ENCODE results near the gene FGF22.

FGF22 gene

GRCh38 chr19:648305-648704, 8.6 kb downstream of the FGF22 start:
- H3K4me3 ChIP-seq (ENCODE audit: low read depth in 1 of 2, low read length in 2 of 2), result no peak overlapping the region
- peaks cover 0 to 67% of the 10 kb centered on the region in 2 donors for H3K36me3 ChIP-seq (ENCODE audit: control insufficient read depth in 1 of 2, insufficient read depth in 2 of 2, low read length in 2 of 2)
- H3K9me3 ChIP-seq (ENCODE audit: control insufficient read depth in 1 of 2, low read length in 2 of 2), result no peaks in the 10 kb centered on the region
- H3K4me1 ChIP-seq (ENCODE audit: control insufficient read depth in 1 of 2, insufficient read depth in 2 of 2, low read length in 2 of 2), result no peaks in the 10 kb centered on the region
- no peak overlapping the region for H3K27ac ChIP-seq (ENCODE audit: low read length)
- H3K27me3 ChIP-seq (ENCODE audit: low read depth, low read length), result no peaks in the 10 kb centered on the region

- H3K36me3 ChIP-seq (ENCODE audit: control insufficient read depth in 1 of 2, insufficient read depth in 2 of 2, low read length in 2 of 2), result peaks cover 0 to 72% of the 10 kb centered on the region in 2 donors
These were observed 9.5 kb downstream of the FGF22 start for GRCh38 chr19:648904-649801.

DNA sequence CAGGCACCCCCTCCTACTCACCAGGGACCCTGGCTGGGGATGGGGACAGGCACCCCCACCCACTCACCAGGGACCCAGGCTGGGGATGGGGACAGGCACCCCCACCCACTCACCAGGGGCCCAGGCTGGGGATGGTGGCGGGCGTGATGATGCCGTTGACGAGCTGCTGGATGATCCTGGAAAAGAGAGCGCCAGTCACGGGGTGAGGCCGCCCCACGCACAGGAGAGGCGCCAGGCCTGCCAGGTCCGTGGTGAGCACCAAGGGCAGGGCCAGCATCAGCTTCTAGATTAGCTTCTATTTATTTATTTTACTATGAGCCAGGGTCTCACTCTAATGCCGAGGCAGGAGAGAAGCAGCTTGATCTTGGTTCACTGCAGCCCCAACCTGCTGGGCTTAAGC, 10.4 kb downstream of the FGF22 start:
- no peak overlapping the region for H3K4me3 ChIP-seq (ENCODE audit: low read depth in 1 of 2, low read length in 2 of 2)
- no peaks in the 10 kb centered on the region for H3K4me1 ChIP-seq (ENCODE audit: control insufficient read depth in 1 of 2, insufficient read depth in 2 of 2, low read length in 2 of 2)
- H3K27me3 ChIP-seq (ENCODE audit: low read depth, low read length), result no peaks in the 10 kb centered on the region
- no peaks in the 10 kb centered on the region for H3K9me3 ChIP-seq (ENCODE audit: control insufficient read depth in 1 of 2, low read length in 2 of 2)
- peaks cover 0 to 67% of the 10 kb centered on the region in 2 donors for H3K36me3 ChIP-seq (ENCODE audit: control insufficient read depth in 1 of 2, insufficient read depth in 2 of 2, low read length in 2 of 2)
- H3K27ac ChIP-seq (ENCODE audit: low read length), result no peak overlapping the region

More at GRCh38 chr19:648904-649801, 9.5 kb downstream of the FGF22 start:
- H3K9me3 ChIP-seq (ENCODE audit: control insufficient read depth in 1 of 2, low read length in 2 of 2), result no peaks in the 10 kb centered on the region
- H3K4me1 ChIP-seq (ENCODE audit: control insufficient read depth in 1 of 2, insufficient read depth in 2 of 2, low read length in 2 of 2), result no peaks in the 10 kb centered on the region
- H3K27ac ChIP-seq (ENCODE audit: low read length), result no peak overlapping the region
- H3K27me3 ChIP-seq (ENCODE audit: low read depth, low read length), result no peaks in the 10 kb centered on the region
- H3K4me3 ChIP-seq (ENCODE audit: low read depth in 1 of 2, low read length in 2 of 2), result no peak overlapping the region

- Histone ChIP-seq H3K9me3 (ENCODE audit: control insufficient read depth in 1 of 2, low read length in 2 of 2) (no peaks in the 10 kb centered on the region), H3K27me3 (ENCODE audit: low read depth, low read length) (no peaks in the 10 kb centered on the region), H3K4me3 (ENCODE audit: low read depth in 1 of 2, low read length in 2 of 2) (no peak overlapping the region), H3K27ac (ENCODE audit: low read length) (no peak overlapping the region), H3K4me1 (ENCODE audit: control insufficient read depth in 1 of 2, insufficient read depth in 2 of 2, low read length in 2 of 2) (no peaks in the 10 kb centered on the region), H3K36me3 (ENCODE audit: control insufficient read depth in 1 of 2, insufficient read depth in 2 of 2, low read length in 2 of 2) (peaks cover 0 to 64% of the 10 kb centered on the region in 2 donors)
These were observed 11.6 kb downstream of the FGF22 start for GRCh38 chr19:651114-651818.

- H3K4me3 ChIP-seq (ENCODE audit: low read depth in 1 of 2, low read length in 2 of 2), result no peak overlapping the region
- H3K9me3 ChIP-seq (ENCODE audit: control insufficient read depth in 1 of 2, low read length in 2 of 2), result no peaks in the 10 kb centered on the region
- no peaks in the 10 kb centered on the region for H3K4me1 ChIP-seq (ENCODE audit: control insufficient read depth in 1 of 2, insufficient read depth in 2 of 2, low read length in 2 of 2)
- no peak overlapping the region for H3K27ac ChIP-seq (ENCODE audit: low read length)
- peaks cover 0 to 57% of the 10 kb centered on the region in 2 donors for H3K36me3 ChIP-seq (ENCODE audit: control insufficient read depth in 1 of 2, insufficient read depth in 2 of 2, low read length in 2 of 2)
- no peaks in the 10 kb centered on the region for H3K27me3 ChIP-seq (ENCODE audit: low read depth, low read length)
These were observed 12.3 kb downstream of the FGF22 start for GRCh38 chr19:651991-652390.

GRCh38 chr19:652467-653389, 13.0 kb downstream of the FGF22 start:
- Histone ChIP-seq H3K27me3 (ENCODE audit: low read depth, low read length) (no peaks in the 10 kb centered on the region), H3K27ac (ENCODE audit: low read length) (no peak overlapping the region), H3K9me3 (ENCODE audit: control insufficient read depth in 1 of 2, low read length in 2 of 2) (no peaks in the 10 kb centered on the region), H3K4me1 (ENCODE audit: control insufficient read depth in 1 of 2, insufficient read depth in 2 of 2, low read length in 2 of 2) (peaks cover 0 to 6% of the 10 kb centered on the region in 2 donors), H3K36me3 (ENCODE audit: control insufficient read depth in 1 of 2, insufficient read depth in 2 of 2, low read length in 2 of 2) (peaks cover 0 to 55% of the 10 kb centered on the region in 2 donors), H3K4me3 (ENCODE audit: low read depth in 1 of 2, low read length in 2 of 2) (no peak overlapping the region)

GRCh38 chr19:653425-653824, 13.7 kb downstream of the FGF22 start:
- peaks cover 0 to 49% of the 10 kb centered on the region in 2 donors for H3K36me3 ChIP-seq (ENCODE audit: control insufficient read depth in 1 of 2, insufficient read depth in 2 of 2, low read length in 2 of 2)
- H3K27me3 ChIP-seq (ENCODE audit: low read depth, low read length), result no peaks in the 10 kb centered on the region
- H3K9me3 ChIP-seq (ENCODE audit: control insufficient read depth in 1 of 2, low read length in 2 of 2), result no peaks in the 10 kb centered on the region
- no peak overlapping the region for H3K4me3 ChIP-seq (ENCODE audit: low read depth in 1 of 2, low read length in 2 of 2)
- H3K27ac ChIP-seq (ENCODE audit: low read length), result no peak overlapping the region
- peaks cover 0 to 12% of the 10 kb centered on the region in 2 donors for H3K4me1 ChIP-seq (ENCODE audit: control insufficient read depth in 1 of 2, insufficient read depth in 2 of 2, low read length in 2 of 2)

DNA sequence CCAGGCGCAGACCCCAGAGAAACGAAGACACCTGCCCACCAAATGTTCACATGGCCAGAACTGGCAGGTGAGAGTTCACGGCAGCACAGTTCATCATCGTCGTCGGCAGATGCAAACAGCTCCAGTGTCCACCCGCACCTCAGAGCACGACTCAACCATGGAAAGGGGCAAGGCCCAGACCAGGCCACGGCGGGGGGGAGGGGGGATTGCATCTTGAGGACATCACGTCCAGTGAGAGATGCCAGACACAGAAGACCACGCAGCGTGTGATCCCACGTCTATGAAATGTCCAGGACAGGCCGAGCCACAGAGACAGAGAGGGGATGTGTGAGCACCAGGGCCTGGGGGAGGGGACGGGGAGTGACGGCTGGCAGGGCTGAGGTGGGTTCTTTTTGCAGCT, 16.0 kb downstream of the FGF22 start:
- Histone ChIP-seq H3K36me3 (ENCODE audit: control insufficient read depth in 1 of 2, insufficient read depth in 2 of 2, low read length in 2 of 2) (peaks cover 0 to 34% of the 10 kb centered on the region in 2 donors), H3K4me1 (ENCODE audit: control insufficient read depth in 1 of 2, insufficient read depth in 2 of 2, low read length in 2 of 2) (peaks cover 0 to 33% of the 10 kb centered on the region in 2 donors), H3K27me3 (ENCODE audit: low read depth, low read length) (no peaks in the 10 kb centered on the region), H3K9me3 (ENCODE audit: control insufficient read depth in 1 of 2, low read length in 2 of 2) (no peaks in the 10 kb centered on the region), H3K27ac (ENCODE audit: low read length) (no peak overlapping the region), H3K4me3 (ENCODE audit: low read depth in 1 of 2, low read length in 2 of 2) (no peak overlapping the region)

DNA sequence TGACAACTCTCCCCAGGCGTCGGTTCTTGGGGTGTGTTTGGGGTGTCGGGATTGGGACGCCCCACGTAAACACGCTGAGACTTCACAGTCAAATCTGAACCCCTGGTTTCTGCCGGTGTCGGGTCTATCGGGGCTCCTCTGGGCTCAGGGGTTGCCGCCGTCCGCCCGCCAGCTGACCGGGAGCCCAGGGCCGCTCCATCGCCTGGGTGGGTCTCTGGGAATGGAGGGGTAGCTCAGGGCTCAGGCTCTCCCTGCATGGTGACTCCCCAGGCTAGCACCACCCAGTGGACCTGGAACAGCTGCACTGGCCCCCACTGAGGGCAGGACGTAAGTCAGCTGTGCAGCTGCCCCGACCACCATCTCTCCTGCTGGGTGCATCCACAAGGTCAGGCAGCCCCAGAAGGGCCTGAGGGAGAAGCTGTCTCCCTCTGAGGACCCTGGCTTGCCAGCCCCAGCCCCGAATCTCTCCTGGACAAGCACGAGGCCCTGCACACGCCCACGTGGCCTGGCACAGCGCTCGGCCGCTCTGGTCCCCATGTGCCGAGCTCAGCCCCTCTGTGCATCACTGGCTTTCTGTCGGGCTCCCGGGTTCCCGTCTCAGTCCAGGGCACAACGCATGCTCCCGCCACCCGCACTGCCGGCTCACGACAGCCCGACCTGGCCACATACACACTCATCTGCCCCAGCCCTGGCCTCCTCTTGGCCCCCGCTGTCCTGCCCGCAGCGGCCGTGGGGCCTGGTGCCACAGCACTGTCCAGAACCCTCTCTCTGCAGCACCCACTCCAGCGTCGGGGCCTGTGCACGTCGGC, 17.3 kb downstream of the FGF22 start:
- H3K4me1 ChIP-seq (ENCODE audit: control insufficient read depth in 1 of 2, insufficient read depth in 2 of 2, low read length in 2 of 2), result peaks cover 0 to 45% of the 10 kb centered on the region in 2 donors
- H3K4me3 ChIP-seq (ENCODE audit: low read depth in 1 of 2, low read length in 2 of 2), result no peak overlapping the region
- peaks cover 0 to 21% of the 10 kb centered on the region in 2 donors for H3K36me3 ChIP-seq (ENCODE audit: control insufficient read depth in 1 of 2, insufficient read depth in 2 of 2, low read length in 2 of 2)
- H3K27me3 ChIP-seq (ENCODE audit: low read depth, low read length), result no peaks in the 10 kb centered on the region
- H3K9me3 ChIP-seq (ENCODE audit: control insufficient read depth in 1 of 2, low read length in 2 of 2), result no peaks in the 10 kb centered on the region
- H3K27ac ChIP-seq (ENCODE audit: low read length), result no peak overlapping the region

DNA sequence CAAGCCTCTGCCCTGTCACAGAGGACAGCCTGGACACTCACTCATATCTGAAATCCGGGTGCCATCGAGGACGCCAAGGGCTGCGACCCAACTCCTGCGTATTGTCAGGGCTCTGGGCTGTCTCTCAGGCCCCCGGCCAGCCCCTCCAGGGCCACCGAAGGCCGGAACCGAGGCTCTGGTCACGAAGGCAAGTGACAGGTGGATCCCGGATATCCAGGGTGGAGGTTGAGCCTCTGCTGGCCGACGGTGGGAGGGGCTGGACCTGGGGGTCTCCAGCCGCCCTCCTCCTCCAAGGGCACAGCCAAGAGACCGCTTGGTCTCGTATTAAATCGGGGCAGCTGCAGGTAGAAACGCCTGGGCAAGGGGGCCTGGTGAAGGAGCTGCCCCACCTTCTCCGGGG, 17.9 kb downstream of the FGF22 start:
- H3K27me3 ChIP-seq (ENCODE audit: low read depth, low read length), result no peaks in the 10 kb centered on the region
- H3K4me3 ChIP-seq (ENCODE audit: low read depth in 1 of 2, low read length in 2 of 2), result no peak overlapping the region
- H3K36me3 ChIP-seq (ENCODE audit: control insufficient read depth in 1 of 2, insufficient read depth in 2 of 2, low read length in 2 of 2), result peaks cover 0 to 17% of the 10 kb centered on the region in 2 donors
- H3K4me1 ChIP-seq (ENCODE audit: control insufficient read depth in 1 of 2, insufficient read depth in 2 of 2, low read length in 2 of 2), result peaks cover 0 to 48% of the 10 kb centered on the region in 2 donors
- no peak overlapping the region for H3K27ac ChIP-seq (ENCODE audit: low read length)
- no peaks in the 10 kb centered on the region for H3K9me3 ChIP-seq (ENCODE audit: control insufficient read depth in 1 of 2, low read length in 2 of 2)
